A549 (cell line): ENCODE data around the gene NENF. TPM values are rescaled to one million over a fixed set of nuclear protein-coding genes. Genes with fewer than 3 reads are reported as not detected.

Experiments
- ATAC-seq, 2 experiments: fragments of 200-7000 bp in 1 of 2; fragments of >200 bp in 1 of 2; cut with Nextera tagmentation in 1 of 2; cut with Tn5 transposase in 1 of 2; 3 replicates each; pipeline versions ENCODE4 v1.8.0 to v1.9.1; 2018 to 2020; ENCODE audit warnings: mild to moderate bottlenecking in 1 of 2, moderate library complexity in 1 of 2
- CTCF ChIA-PET: fragments of 300-600 bp; sonication (Branson Sonifier 250); formaldehyde crosslinking; extraction: SDS; loops from one replicate; lab custom pipeline; 2021; ENCODE audit warnings: antibody characterized with exemption, inconsistent platforms; lab: Yijun Ruan, JAX
- POLR2A ChIA-PET: fragments of 350-600 bp; formaldehyde crosslinking; extraction: SDS; loops from one replicate; lab custom pipeline; 2021; ENCODE audit warnings: antibody characterized with exemption, inconsistent platforms; lab: Yijun Ruan, JAX
- DNase-seq, 2 experiments: peaks; one replicate each; pipeline versions ENCODE4 v3.0.0 to v3.0.0-alpha.2; 2011 to 2016; ENCODE audit warnings: low read depth in 1 of 2, low spot score in 1 of 2
- FAIRE-seq: peaks from 2 replicates; lab custom pipeline; 2011; peaks lifted over from hg19 to GRCh38; lab: Jason Lieb, UNC
- H3K27ac ChIP-seq, 2 experiments: fragments of >200 bp; sonication (Bioruptor Twin); formaldehyde crosslinking; 3 replicates each; pipeline ENCODE4 v1.5.1; 2016 to 2017
- H3K4me1 ChIP-seq: fragments of >200 bp; sonication (Bioruptor Twin); formaldehyde crosslinking; 3 replicates; pipeline ENCODE4 v1.6.1; 2016
- H3K4me2 ChIP-seq: fragments of >200 bp; sonication (Bioruptor Twin); formaldehyde crosslinking; 3 replicates; pipeline ENCODE4 v1.6.1; 2016
- H3K4me3 ChIP-seq: fragments of >200 bp; sonication (Bioruptor Twin); formaldehyde crosslinking; 3 replicates; pipeline ENCODE4 v1.5.1; 2016
- H3K9me3 ChIP-seq: fragments of >200 bp; sonication (Bioruptor Twin); formaldehyde crosslinking; 3 replicates; pipeline ENCODE4 v1.6.1; 2016
- CBX2 ChIP-seq: fragments of 200-600 bp; sonication (generic); IDR thresholded peaks from 2 replicates; pipeline ENCODE4 v1.6.1; 2016; ENCODE audit warnings: low read depth, mild to moderate bottlenecking, borderline replicate concordance
- CEBPB ChIP-seq, 2 experiments: fragments of >200 bp in 1 of 2; sonication (Bioruptor Twin) in 1 of 2; formaldehyde crosslinking in 1 of 2; IDR thresholded peaks; 2 replicates each; pipeline ENCODE4 v1.6.1; 2012 to 2016
- CHD2 ChIP-seq: fragments of 150-350 bp; IDR thresholded peaks from 2 replicates; pipeline ENCODE4 v1.6.1; 2014; ENCODE audit warnings: low read length; ENCODE audit not compliant: partially characterized antibody
- EHF ChIP-seq: fragments of 250-450 bp; sonication (Bioruptor Pico); IDR thresholded peaks from 2 replicates; pipeline ENCODE4 v1.5.0; 2020; ENCODE audit warnings: mild to moderate bottlenecking
- EHMT2 ChIP-seq: fragments of 200-600 bp; sonication (generic); IDR thresholded peaks from 2 replicates; pipeline ENCODE4 v1.6.1; 2016; ENCODE audit warnings: antibody characterized with exemption, low read depth, mild to moderate bottlenecking, moderate library complexity
- ESRRA ChIP-seq: fragments of 150-350 bp; IDR thresholded peaks from 2 replicates; pipeline ENCODE4 v1.6.1; 2014; ENCODE audit warnings: mild to moderate bottlenecking, low read length, borderline replicate concordance
- HDAC2 ChIP-seq: fragments of 200-600 bp; sonication (generic); IDR thresholded peaks from 2 replicates; pipeline ENCODE4 v1.6.1; 2016
- HOXB13 ChIP-seq: fragments of 250-450 bp; sonication (Bioruptor Pico); IDR thresholded peaks from 2 replicates; pipeline ENCODE4 v1.5.0; 2020; ENCODE audit warnings: low read depth, mild to moderate bottlenecking, moderate library complexity
- KDM1A ChIP-seq: fragments of 200-600 bp; sonication (generic); IDR thresholded peaks from 2 replicates; pipeline ENCODE4 v1.6.1; 2016; ENCODE audit warnings: low read depth, mild to moderate bottlenecking
- KDM5A ChIP-seq: fragments of 200-600 bp; sonication (generic); IDR thresholded peaks from 2 replicates; pipeline ENCODE4 v1.6.1; 2016; ENCODE audit warnings: antibody characterized with exemption, mild to moderate bottlenecking
- MAFK ChIP-seq: fragments of 450-650 bp; IDR thresholded peaks from 2 replicates; pipeline ENCODE4 v1.6.1; 2014; ENCODE audit not compliant: partially characterized antibody
- MAZ ChIP-seq: fragments of 150-350 bp; IDR thresholded peaks from 2 replicates; pipeline ENCODE4 v1.6.1; 2014; ENCODE audit warnings: antibody characterized with exemption, low read depth, low read length, borderline replicate concordance
- NFE2L2 ChIP-seq: fragments of 150-350 bp; conservative IDR thresholded peaks from 2 replicates; pipeline ENCODE4 v1.6.1; 2014; ENCODE audit warnings: low read length
- PHF8 ChIP-seq: fragments of 200-600 bp; sonication (generic); IDR thresholded peaks from 2 replicates; pipeline ENCODE4 v1.6.1; 2016; ENCODE audit warnings: low read depth, mild to moderate bottlenecking, antibody characterized with exemption, moderate library complexity, borderline replicate concordance
- POLR2A ChIP-seq: IDR thresholded peaks from 2 replicates; pipeline ENCODE4 v1.6.1; 2012; ENCODE audit warnings: mild to moderate bottlenecking, low read length
- RCOR1 ChIP-seq: fragments of 150-350 bp; IDR thresholded peaks from 2 replicates; pipeline ENCODE4 v1.6.1; 2014; ENCODE audit warnings: antibody characterized with exemption, low read length, low read depth
- RFX5 ChIP-seq: fragments of 450-650 bp; IDR thresholded peaks from 2 replicates; pipeline ENCODE4 v1.7.1; 2014; ENCODE audit warnings: antibody characterized with exemption, mild to moderate bottlenecking, moderate library complexity
- RNF2 ChIP-seq: fragments of 200-600 bp; sonication (generic); IDR thresholded peaks from 2 replicates; pipeline ENCODE4 v1.6.1; 2016; ENCODE audit warnings: low read depth, mild to moderate bottlenecking, antibody characterized with exemption, moderate library complexity, borderline replicate concordance
- SREBF2 ChIP-seq: fragments of 450-650 bp; IDR thresholded peaks from 2 replicates; pipeline ENCODE4 v1.6.1; 2014; ENCODE audit warnings: mild to moderate bottlenecking, moderate library complexity
- TFCP2L1 ChIP-seq: fragments of 250-450 bp; sonication (Bioruptor Pico); IDR thresholded peaks from 2 replicates; pipeline ENCODE4 v1.5.0; 2021; ENCODE audit warnings: mild to moderate bottlenecking
- ZNF302 ChIP-seq: fragments of 250-450 bp; sonication (Bioruptor Pico); IDR thresholded peaks from 2 replicates; pipeline ENCODE4 v1.9.0; 2021; ENCODE audit warnings: inconsistent platforms, mild to moderate bottlenecking, moderate library complexity
- WGBS: methylation state at CpG from one replicate; pipeline ENCODE4 v1.1.6; 2017; ENCODE audit errors: missing lambda C conversion rate; 5-methylcytosine and 5-hydroxymethylcytosine counted together
- polyA plus RNA-seq, 4 experiments: library from polyadenylated mRNA; depleted of rRNA in 3 of 4; stranded (reverse); fragments of >200 nt; fragmentation: RNase III in 1 of 4; extraction: RNeasy Plus Mini Kit Qiagen cat#74134 plus additional on column Dnase treatment in 1 of 4; gene quantifications; 2 replicates in 3 of 4; 3 replicates in 1 of 4; pipeline ENCODE4 v1.2.3, GENCODE V29; 2011 to 2017
- TF ChIP-seq, protein P1 (sequence below): IDR thresholded peaks from 2 replicates; pipeline ENCODE4 v1.6.1; 2012
- TF ChIP-seq, protein P2 (sequence below): IDR thresholded peaks from 2 replicates; pipeline ENCODE4 v1.6.1; 2012
- TF ChIP-seq, protein P3 (sequence below): fragments of 450-650 bp; IDR thresholded peaks from 2 replicates; pipeline ENCODE4 v1.6.1; 2014; ENCODE audit warnings: antibody characterized with exemption
- TF ChIP-seq, protein P4 (sequence below): fragments of >200 bp; sonication (Bioruptor Twin); formaldehyde crosslinking; IDR thresholded peaks from 3 replicates; pipeline ENCODE4 v1.5.1; 2016
- TF ChIP-seq, protein P5 (sequence below): fragments of >200 bp; sonication (Bioruptor Twin); formaldehyde crosslinking; IDR thresholded peaks from 3 replicates; pipeline ENCODE4 v1.6.1; 2016
- TF ChIP-seq, protein P6 (sequence below): fragments of 150-350 bp; IDR thresholded peaks from 2 replicates; pipeline ENCODE4 v1.6.1; 2014; ENCODE audit warnings: low read depth, mild to moderate bottlenecking, low read length

Gene NENF
- polyA plus RNA-seq, 2 of the 4 experiments (the other 2 are of a cell fraction): 55.3 to 83.9 TPM

DNA sequence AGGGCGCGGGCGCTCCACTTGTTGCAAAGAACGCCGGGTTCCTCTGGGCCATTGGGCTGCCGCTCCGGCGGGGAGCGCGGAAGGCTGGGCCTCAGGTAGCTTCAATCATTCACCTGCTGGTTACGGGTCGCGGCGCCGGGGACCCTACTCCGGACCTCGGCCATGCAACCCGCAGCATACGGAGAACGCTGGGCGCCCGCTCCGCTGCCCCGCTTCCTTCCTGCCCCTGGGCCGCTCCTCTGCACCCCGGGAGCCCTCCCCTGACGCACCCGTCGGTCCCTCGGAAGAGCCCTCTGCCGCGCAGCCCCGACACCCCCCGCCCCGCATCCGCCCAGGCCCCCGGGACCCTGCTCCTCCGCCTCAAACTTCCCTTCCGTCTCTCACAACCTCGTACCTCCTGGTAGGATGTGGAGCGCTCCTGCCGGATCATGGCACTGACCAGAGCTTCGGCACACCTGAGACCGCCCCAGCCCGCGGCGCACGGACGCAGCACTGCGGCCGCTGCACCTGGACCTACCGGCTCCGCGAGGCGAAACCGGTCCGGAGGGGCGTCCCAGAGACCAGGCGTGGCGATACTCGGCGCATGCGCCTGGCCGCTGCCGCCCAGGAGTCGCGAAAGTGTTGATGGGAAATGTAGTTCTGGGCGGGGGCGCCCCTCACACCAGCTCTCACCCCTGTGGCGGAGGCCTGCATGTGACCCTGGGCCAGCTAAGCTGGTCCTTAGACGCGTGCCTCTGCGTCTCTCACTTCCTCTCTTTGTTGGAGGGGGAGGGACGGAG lies 18.2 kb upstream of the NENF start, which contains the start of gene PACC1:
PACC1 (minus strand) TSS at position 559 of the 779 bp plus-strand sequence; CDS start at position 430, 129 bp downstream.
- WGBS: 2% methylated on average over 17 of the region's 74 CpGs
- DNase-seq (peak; percentile 88 to 99), ATAC-seq (peak; percentile 89 to 97)
- Histone ChIP-seq H3K9me3 (no peaks in the 10 kb centered on the region), H3K4me2 (peak within 1 kb of the TSS; percentile 79), H3K27ac (peak within 1 kb of the TSS; percentile 75 to 89)
- POLR2A ChIA-PET: interaction anchor here (1.0 to 1.2 kb wide), 2 partner anchors 18 to 194 kb away, joined by 3 read pairs; partner anchors contain the start of genes ATF3 and NENF
- TF ChIP-seq SREBF2: no peak
- TF ChIP-seq POLR2A: peak; percentile 93
- no peak for TF ChIP-seq RFX5
- no peak for TF ChIP-seq ESRRA
- no peak for TF ChIP-seq EHF
- no peak for TF ChIP-seq TFCP2L1
- no peak for TF ChIP-seq NFE2L2
- TF ChIP-seq EHMT2: no peak
- TF ChIP-seq CEBPB (IDR thresholded peaks at IDR 0.05): no peak
- TF ChIP-seq HOXB13 (CRISPR knock-in tag): no peak
- TF ChIP-seq, protein P1, sequence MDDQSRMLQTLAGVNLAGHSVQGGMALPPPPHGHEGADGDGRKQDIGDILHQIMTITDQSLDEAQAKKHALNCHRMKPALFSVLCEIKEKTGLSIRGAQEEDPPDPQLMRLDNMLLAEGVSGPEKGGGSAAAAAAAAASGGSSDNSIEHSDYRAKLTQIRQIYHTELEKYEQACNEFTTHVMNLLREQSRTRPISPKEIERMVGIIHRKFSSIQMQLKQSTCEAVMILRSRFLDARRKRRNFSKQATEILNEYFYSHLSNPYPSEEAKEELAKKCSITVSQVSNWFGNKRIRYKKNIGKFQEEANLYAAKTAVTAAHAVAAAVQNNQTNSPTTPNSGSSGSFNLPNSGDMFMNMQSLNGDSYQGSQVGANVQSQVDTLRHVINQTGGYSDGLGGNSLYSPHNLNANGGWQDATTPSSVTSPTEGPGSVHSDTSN: no peak
- no peak for TF ChIP-seq ZNF302
- TF ChIP-seq, protein P2, sequence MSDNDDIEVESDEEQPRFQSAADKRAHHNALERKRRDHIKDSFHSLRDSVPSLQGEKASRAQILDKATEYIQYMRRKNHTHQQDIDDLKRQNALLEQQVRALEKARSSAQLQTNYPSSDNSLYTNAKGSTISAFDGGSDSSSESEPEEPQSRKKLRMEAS: peak; percentile 68
- TF ChIP-seq CHD2: no peak
- TF ChIP-seq, protein P3, sequence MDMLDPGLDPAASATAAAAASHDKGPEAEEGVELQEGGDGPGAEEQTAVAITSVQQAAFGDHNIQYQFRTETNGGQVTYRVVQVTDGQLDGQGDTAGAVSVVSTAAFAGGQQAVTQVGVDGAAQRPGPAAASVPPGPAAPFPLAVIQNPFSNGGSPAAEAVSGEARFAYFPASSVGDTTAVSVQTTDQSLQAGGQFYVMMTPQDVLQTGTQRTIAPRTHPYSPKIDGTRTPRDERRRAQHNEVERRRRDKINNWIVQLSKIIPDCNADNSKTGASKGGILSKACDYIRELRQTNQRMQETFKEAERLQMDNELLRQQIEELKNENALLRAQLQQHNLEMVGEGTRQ: peak; percentile 84
- TF ChIP-seq MAFK: no peak
- TF ChIP-seq PHF8: 0 out of 2 replicates have a peak, but pooled peaks have one; percentile 23
- TF ChIP-seq, protein P4, sequence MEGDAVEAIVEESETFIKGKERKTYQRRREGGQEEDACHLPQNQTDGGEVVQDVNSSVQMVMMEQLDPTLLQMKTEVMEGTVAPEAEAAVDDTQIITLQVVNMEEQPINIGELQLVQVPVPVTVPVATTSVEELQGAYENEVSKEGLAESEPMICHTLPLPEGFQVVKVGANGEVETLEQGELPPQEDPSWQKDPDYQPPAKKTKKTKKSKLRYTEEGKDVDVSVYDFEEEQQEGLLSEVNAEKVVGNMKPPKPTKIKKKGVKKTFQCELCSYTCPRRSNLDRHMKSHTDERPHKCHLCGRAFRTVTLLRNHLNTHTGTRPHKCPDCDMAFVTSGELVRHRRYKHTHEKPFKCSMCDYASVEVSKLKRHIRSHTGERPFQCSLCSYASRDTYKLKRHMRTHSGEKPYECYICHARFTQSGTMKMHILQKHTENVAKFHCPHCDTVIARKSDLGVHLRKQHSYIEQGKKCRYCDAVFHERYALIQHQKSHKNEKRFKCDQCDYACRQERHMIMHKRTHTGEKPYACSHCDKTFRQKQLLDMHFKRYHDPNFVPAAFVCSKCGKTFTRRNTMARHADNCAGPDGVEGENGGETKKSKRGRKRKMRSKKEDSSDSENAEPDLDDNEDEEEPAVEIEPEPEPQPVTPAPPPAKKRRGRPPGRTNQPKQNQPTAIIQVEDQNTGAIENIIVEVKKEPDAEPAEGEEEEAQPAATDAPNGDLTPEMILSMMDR: no peak
- TF ChIP-seq, protein P5, sequence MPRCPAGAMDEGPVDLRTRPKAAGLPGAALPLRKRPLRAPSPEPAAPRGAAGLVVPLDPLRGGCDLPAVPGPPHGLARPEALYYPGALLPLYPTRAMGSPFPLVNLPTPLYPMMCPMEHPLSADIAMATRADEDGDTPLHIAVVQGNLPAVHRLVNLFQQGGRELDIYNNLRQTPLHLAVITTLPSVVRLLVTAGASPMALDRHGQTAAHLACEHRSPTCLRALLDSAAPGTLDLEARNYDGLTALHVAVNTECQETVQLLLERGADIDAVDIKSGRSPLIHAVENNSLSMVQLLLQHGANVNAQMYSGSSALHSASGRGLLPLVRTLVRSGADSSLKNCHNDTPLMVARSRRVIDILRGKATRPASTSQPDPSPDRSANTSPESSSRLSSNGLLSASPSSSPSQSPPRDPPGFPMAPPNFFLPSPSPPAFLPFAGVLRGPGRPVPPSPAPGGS: 0 out of 3 replicates have a peak, but pooled peaks have one; percentile 64
- TF ChIP-seq HDAC2: no peak
- TF ChIP-seq RNF2: no peak
- TF ChIP-seq KDM5A: no peak
- no peak for TF ChIP-seq RCOR1
- TF ChIP-seq, protein P6, sequence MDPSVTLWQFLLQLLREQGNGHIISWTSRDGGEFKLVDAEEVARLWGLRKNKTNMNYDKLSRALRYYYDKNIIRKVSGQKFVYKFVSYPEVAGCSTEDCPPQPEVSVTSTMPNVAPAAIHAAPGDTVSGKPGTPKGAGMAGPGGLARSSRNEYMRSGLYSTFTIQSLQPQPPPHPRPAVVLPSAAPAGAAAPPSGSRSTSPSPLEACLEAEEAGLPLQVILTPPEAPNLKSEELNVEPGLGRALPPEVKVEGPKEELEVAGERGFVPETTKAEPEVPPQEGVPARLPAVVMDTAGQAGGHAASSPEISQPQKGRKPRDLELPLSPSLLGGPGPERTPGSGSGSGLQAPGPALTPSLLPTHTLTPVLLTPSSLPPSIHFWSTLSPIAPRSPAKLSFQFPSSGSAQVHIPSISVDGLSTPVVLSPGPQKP: no peak
- TF ChIP-seq MAZ: no peak
- no peak for TF ChIP-seq CBX2
- TF ChIP-seq KDM1A: no peak
- TF ChIP-seq, all 56 proteins: peak for 5
- CTCF ChIA-PET: interaction anchor here (0.8 to 2.1 kb wide), 2 partner anchors 35 to 42 kb away, joined by 3 to 4 read pairs; no protein-coding TSS in a partner anchor
- Histone ChIP-seq H3K4me1 (peaks cover 14% of the 10 kb centered on the region), H3K4me3 (peak within 1 kb of the TSS; percentile 80)
- FAIRE-seq: no peak
